Adrenal gland (tissue), 12 donors: ENCODE data around the gene CD5L. TPM values are rescaled to one million over a fixed set of nuclear protein-coding genes. Genes with fewer than 3 reads are reported as not detected.

Experiments
- DNase-seq, 7 donors: peaks; one replicate each; pipeline ENCODE4 v3.0.0-alpha.2; 2019 to 2020
- H3K27ac ChIP-seq, 5 donors: fragments of 200-600 bp; sonication (generic) in 4 of 5; 1 replicate in 3 of 5; 2 replicates in 2 of 5; pipeline versions ENCODE4 v1.5.1 to v1.8.0; 2016 to 2020; ENCODE audit warnings: mild to moderate bottlenecking in 1 of 5
- H3K27me3 ChIP-seq: fragments of 200-600 bp; 2 replicates; pipeline ENCODE4 v1.8.0; 2021
- H3K36me3 ChIP-seq, 2 donors: fragments of 200-600 bp; replicated peaks in 1 of 2; 1 replicate in 1 of 2; 2 replicates in 1 of 2; pipeline versions ENCODE4 v1.5.1 to v1.8.0; 2018 to 2022
- H3K4me1 ChIP-seq, 2 donors: fragments of 200-600 bp; replicated peaks in 1 of 2; 1 replicate in 1 of 2; 2 replicates in 1 of 2; pipeline versions ENCODE4 v1.5.1 to v1.8.0; 2018 to 2021
- H3K4me3 ChIP-seq, 4 donors: fragments of 200-600 bp; sonication (generic) in 3 of 4; one replicate each; pipeline ENCODE4 v1.5.1; 2016 to 2018
- H3K9me3 ChIP-seq, 3 donors: fragments of 200-600 bp; sonication (generic) in 1 of 3; replicated peaks in 1 of 3; 1 replicate in 2 of 3; 2 replicates in 1 of 3; pipeline versions ENCODE4 v1.5.1 to v1.8.0; 2016 to 2021
- CTCF ChIP-seq, 6 experiments: fragments of 450-650 bp in 4 of 6; fragments of 200-600 bp in 2 of 6; sonication (generic) in 1 of 6; IDR thresholded peaks; 1 replicate in 5 of 6; 2 replicates in 1 of 6; pipeline versions ENCODE4 v1.5.1 to v1.8.0; 2016 to 2021; ENCODE audit warnings: antibody characterized with exemption in 6 of 6, mild to moderate bottlenecking in 2 of 6, moderate library complexity in 1 of 6
- POLR2A ChIP-seq, 2 donors: fragments of 450-650 bp; IDR thresholded peaks; one replicate each; pipeline ENCODE4 v1.6.1; 2017; ENCODE audit warnings: antibody characterized with exemption in 2 of 2, mild to moderate bottlenecking in 2 of 2, moderate library complexity in 1 of 2
- WGBS, 4 donors: extraction: QIAGEN DNeasy Blood & Tissue Kit in 2 of 4; methylation state at CpG; one replicate each; pipeline versions ENCODE4 v1.1.5 to v1.1.7; 2013 to 2017; 5-methylcytosine and 5-hydroxymethylcytosine counted together
- intact Hi-C, 2 donors: fragments of 100-400 bp; cut with DNase I; formaldehyde crosslinking; loops; one replicate each; pipeline versions ENCODE4 v1.14.1 to v1.15.0; 2022 to 2023
- polyA plus RNA-seq, 3 donors: library from polyadenylated mRNA; stranded (reverse); fragments of 200-250 nt in 2 of 3; fragments of 350-450 nt in 1 of 3; fragmentation: Illumina TruSeq in 1 of 3; extraction: RNeasy Lipid Tissue Mini Kit (QIAGEN cat#74804) in 1 of 3; gene quantifications; one replicate each; pipeline ENCODE4 v1.2.3, GENCODE V29; 2013 to 2014
- total RNA-seq, 9 donors: library from RNA; depleted of rRNA in 4 of 9; stranded (reverse); fragments of >200 nt in 4 of 9; fragments of 120-200 nt in 1 of 9; fragmentation: NEBNext Ultra II Directional in 1 of 9; extraction: Animal tissue kit (Norgen Biotek cat#: 25700) in 1 of 9; gene quantifications; one replicate each; pipeline versions ENCODE4 v1.1.0 to v1.2.4, GENCODE V29; 2013 to 2023
- donor health status: healthy with polysubstance abuse.
- donor health status: Bipolar disorder and iron deficiency.
- donor health status: DM: yes; HTN: yes; CAD: no.
- donor health status: DM: no; HTN: no; CAD: no.
- donor health status: DM: no; HTN: no; CAD: no.
- donor health status: DM: yes; HTN: yes; CAD: no.

Gene CD5L
- total and polyA plus RNA-seq, 12 donors = 0.16 to 2.4 (median 0.32) TPM; not detected in 9

- Histone ChIP-seq H3K9me3 (no peaks in the 10 kb centered on the region), H3K4me1 (no peaks in the 10 kb centered on the region), H3K4me3 (no peak overlapping the region), H3K27ac (no peak overlapping the region), H3K36me3 (no peaks in the 10 kb centered on the region), H3K27me3 (no peaks in the 10 kb centered on the region)
- no peak for TF ChIP-seq CTCF (IDR thresholded peaks at IDR 0.05)
- TF ChIP-seq POLR2A (IDR thresholded peaks at IDR 0.05) = no peak
- intact Hi-C loops = no loop called here
- DNase-seq = no peak
These were observed 28.9 kb upstream of the CD5L start for GRCh38 chr1:157870490-157870889.

GRCh38 chr1:157868654-157869053 is 27.0 kb upstream of the CD5L start:
- Histone ChIP-seq H3K9me3 (no peaks in the 10 kb centered on the region), H3K27me3 (no peaks in the 10 kb centered on the region), H3K36me3 (no peaks in the 10 kb centered on the region), H3K27ac (no peak overlapping the region), H3K4me3 (no peak overlapping the region), H3K4me1 (no peaks in the 10 kb centered on the region)
- intact Hi-C loops = no loop called here
- TF ChIP-seq CTCF (IDR thresholded peaks at IDR 0.05) (no peak), POLR2A (IDR thresholded peaks at IDR 0.05) (no peak)
- 58 to 86% (median 75%) methylated on average over 1 of the region's 1 CpG for WGBS, 4 donors
- no peak for DNase-seq

- H3K27me3 ChIP-seq = no peaks in the 10 kb centered on the region
- no peak overlapping the region for H3K4me3 ChIP-seq
- intact Hi-C loops = no loop called here
These were observed 20.8 kb upstream of the CD5L start for GRCh38 chr1:157862114-157863070.

GRCh38 chr1:157856538-157856937 is 14.9 kb upstream of the CD5L start:
- no peak overlapping the region for H3K27ac ChIP-seq
- TF ChIP-seq CTCF (IDR thresholded peaks at IDR 0.05) (no peak), POLR2A (IDR thresholded peaks at IDR 0.05) (no peak)
- H3K27me3 ChIP-seq = no peaks in the 10 kb centered on the region
- peaks cover 0 to 4% (median 0%) of the 10 kb centered on the region in 3 donors for H3K9me3 ChIP-seq
- DNase-seq = no peak
- H3K36me3 ChIP-seq = no peaks in the 10 kb centered on the region
- intact Hi-C loops = no loop called here
- 71 to 88% (median 81%) methylated on average over 2 of the region's 2 CpGs for WGBS, 4 donors
- H3K4me1 ChIP-seq = no peaks in the 10 kb centered on the region
- no peak overlapping the region for H3K4me3 ChIP-seq

More at GRCh38 chr1:157862114-157863070, 20.8 kb upstream of the CD5L start:
- Histone ChIP-seq H3K36me3 (no peaks in the 10 kb centered on the region), H3K4me1 (no peaks in the 10 kb centered on the region), H3K27ac (no peak overlapping the region), H3K9me3 (peaks cover 0 to under 1% (median 0%) of the 10 kb centered on the region in 3 donors)
- TF ChIP-seq POLR2A (IDR thresholded peaks at IDR 0.05) = no peak
- no peak for TF ChIP-seq CTCF (IDR thresholded peaks at IDR 0.05)
- DNase-seq = no peak
- WGBS, 4 donors = 70 to 73% (median 72%) methylated on average over 6 of the region's 6 CpGs
